ENCODE measurements around the gene GMDS.

GMDS gene

DNA sequence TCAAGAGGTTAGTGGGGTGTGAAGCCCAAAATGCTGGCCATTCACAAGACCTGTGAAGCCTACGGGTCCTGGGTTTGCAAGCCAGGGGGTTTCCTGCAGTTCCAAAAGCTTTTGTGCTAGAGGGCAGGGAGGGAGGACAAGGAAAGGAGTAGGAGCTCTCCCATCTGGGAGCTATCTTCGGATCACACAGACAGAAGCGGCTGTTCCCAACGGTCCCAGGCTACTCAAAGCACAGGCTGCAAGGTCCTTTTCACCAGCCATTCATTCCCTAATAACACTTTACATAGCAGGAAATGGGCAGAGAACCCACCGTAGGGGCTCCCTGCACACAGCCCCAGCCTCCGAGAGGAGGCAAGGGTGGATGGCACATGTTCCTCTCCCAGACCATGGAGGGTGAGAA is 338.8 kb downstream of the GMDS start:
- Histone ChIP-seq H3K4me2 (ENCODE audit: insufficient read depth, low read length) (no peak overlapping the region), H2AFZ (ENCODE audit: low read depth, low read length) (no peak overlapping the region), H4K20me1 (ENCODE audit: insufficient read depth, low read length) (no peaks in the 10 kb centered on the region), H3K4me1 (ENCODE audit: insufficient read depth, low read length) (no peaks in the 10 kb centered on the region), H3K4me3 (ENCODE audit: low read depth in 1 of 2, low read length in 2 of 2) (no peak overlapping the region), H3K9me3 (ENCODE audit: insufficient read depth, low read length, severe bottlenecking) (no peaks in the 10 kb centered on the region), H3K27me3 (ENCODE audit: insufficient read depth, low read length, poor library complexity) (no peaks in the 10 kb centered on the region), H3K27ac (ENCODE audit: low read length) (no peak overlapping the region), H3K79me2 (ENCODE audit: insufficient read depth, low read length) (no peaks in the 10 kb centered on the region), H3K36me3 (ENCODE audit: insufficient read depth, low read length) (0 out of 2 replicates have a peak, but pooled peaks cover 3% of the 10 kb centered on the region), H3K9ac (ENCODE audit: low read depth, low read length) (no peak overlapping the region)
- ATAC-seq (ENCODE audit: insufficient read depth, low read depth) (no peak), DNase-seq (no peak)
- no peak for TF ChIP-seq EZH2 (IDR thresholded peaks at IDR 0.05; ENCODE audit: borderline replicate concordance, low read depth, low read length, severe bottlenecking)
- TF ChIP-seq, protein P1, sequence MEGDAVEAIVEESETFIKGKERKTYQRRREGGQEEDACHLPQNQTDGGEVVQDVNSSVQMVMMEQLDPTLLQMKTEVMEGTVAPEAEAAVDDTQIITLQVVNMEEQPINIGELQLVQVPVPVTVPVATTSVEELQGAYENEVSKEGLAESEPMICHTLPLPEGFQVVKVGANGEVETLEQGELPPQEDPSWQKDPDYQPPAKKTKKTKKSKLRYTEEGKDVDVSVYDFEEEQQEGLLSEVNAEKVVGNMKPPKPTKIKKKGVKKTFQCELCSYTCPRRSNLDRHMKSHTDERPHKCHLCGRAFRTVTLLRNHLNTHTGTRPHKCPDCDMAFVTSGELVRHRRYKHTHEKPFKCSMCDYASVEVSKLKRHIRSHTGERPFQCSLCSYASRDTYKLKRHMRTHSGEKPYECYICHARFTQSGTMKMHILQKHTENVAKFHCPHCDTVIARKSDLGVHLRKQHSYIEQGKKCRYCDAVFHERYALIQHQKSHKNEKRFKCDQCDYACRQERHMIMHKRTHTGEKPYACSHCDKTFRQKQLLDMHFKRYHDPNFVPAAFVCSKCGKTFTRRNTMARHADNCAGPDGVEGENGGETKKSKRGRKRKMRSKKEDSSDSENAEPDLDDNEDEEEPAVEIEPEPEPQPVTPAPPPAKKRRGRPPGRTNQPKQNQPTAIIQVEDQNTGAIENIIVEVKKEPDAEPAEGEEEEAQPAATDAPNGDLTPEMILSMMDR (IDR thresholded peaks at IDR 0.05; ENCODE audit: borderline replicate concordance, extremely low read depth, low read length, poor library complexity, severe bottlenecking), result no peak

GRCh38 chr6:1906014-1906413 is 339.4 kb downstream of the GMDS start:
- Histone ChIP-seq H3K4me2 (ENCODE audit: insufficient read depth, low read length) (no peak overlapping the region), H3K36me3 (ENCODE audit: insufficient read depth, low read length) (0 out of 2 replicates have a peak, but pooled peaks cover 3% of the 10 kb centered on the region), H4K20me1 (ENCODE audit: insufficient read depth, low read length) (no peaks in the 10 kb centered on the region), H3K4me3 (ENCODE audit: low read depth in 1 of 2, low read length in 2 of 2) (no peak overlapping the region), H3K9me3 (ENCODE audit: insufficient read depth, low read length, severe bottlenecking) (no peaks in the 10 kb centered on the region), H3K27me3 (ENCODE audit: insufficient read depth, low read length, poor library complexity) (no peaks in the 10 kb centered on the region), H3K79me2 (ENCODE audit: insufficient read depth, low read length) (no peaks in the 10 kb centered on the region), H3K27ac (ENCODE audit: low read length) (no peak overlapping the region), H3K4me1 (ENCODE audit: insufficient read depth, low read length) (no peaks in the 10 kb centered on the region), H3K9ac (ENCODE audit: low read depth, low read length) (no peak overlapping the region), H2AFZ (ENCODE audit: low read depth, low read length) (no peak overlapping the region)
- TF ChIP-seq, protein P1 (IDR thresholded peaks at IDR 0.05; ENCODE audit: borderline replicate concordance, extremely low read depth, low read length, poor library complexity, severe bottlenecking), result no peak
- DNase-seq (no peak), ATAC-seq (ENCODE audit: insufficient read depth, low read depth) (no peak)

- Histone ChIP-seq H3K4me1 (ENCODE audit: insufficient read depth, low read length) (no peaks in the 10 kb centered on the region), H3K4me2 (ENCODE audit: insufficient read depth, low read length) (no peak overlapping the region), H3K36me3 (ENCODE audit: insufficient read depth, low read length) (0 out of 2 replicates have a peak, but pooled peaks cover 3% of the 10 kb centered on the region), H3K9ac (ENCODE audit: low read depth, low read length) (no peak overlapping the region), H3K27ac (ENCODE audit: low read length) (no peak overlapping the region), H3K4me3 (ENCODE audit: low read depth in 1 of 2, low read length in 2 of 2) (no peak overlapping the region), H3K27me3 (ENCODE audit: insufficient read depth, low read length, poor library complexity) (no peaks in the 10 kb centered on the region), H2AFZ (ENCODE audit: low read depth, low read length) (no peak overlapping the region), H4K20me1 (ENCODE audit: insufficient read depth, low read length) (no peaks in the 10 kb centered on the region), H3K9me3 (ENCODE audit: insufficient read depth, low read length, severe bottlenecking) (no peaks in the 10 kb centered on the region), H3K79me2 (ENCODE audit: insufficient read depth, low read length) (no peaks in the 10 kb centered on the region)
- DNase-seq (no peak), ATAC-seq (ENCODE audit: insufficient read depth, low read depth) (no peak)
- TF ChIP-seq EZH2 (IDR thresholded peaks at IDR 0.05; ENCODE audit: borderline replicate concordance, low read depth, low read length, severe bottlenecking), result no peak
- TF ChIP-seq, protein P1 (IDR thresholded peaks at IDR 0.05; ENCODE audit: borderline replicate concordance, extremely low read depth, low read length, poor library complexity, severe bottlenecking), result no peak
Measured at GRCh38 chr6:1904898-1905297, 340.5 kb downstream of the GMDS start.

DNA sequence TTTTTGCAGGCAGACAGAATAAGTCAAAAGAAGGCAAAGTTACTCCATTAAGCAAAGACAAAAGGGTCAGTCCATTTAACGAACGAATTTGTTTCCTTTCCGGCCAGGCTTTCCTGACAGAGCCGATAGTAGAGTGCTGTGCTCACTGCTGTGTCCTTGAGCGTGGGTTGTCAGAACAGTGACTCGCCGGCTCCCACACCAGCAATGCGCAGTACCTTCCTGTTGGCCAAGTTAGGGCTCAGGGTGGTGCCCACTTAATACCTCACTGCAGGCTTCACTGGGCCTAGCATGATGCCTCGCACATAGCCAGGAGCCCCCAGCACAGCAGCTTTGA is 341.0 kb downstream of the GMDS start:
- no peaks in the 10 kb centered on the region for H3K9me3 ChIP-seq (ENCODE audit: insufficient read depth, low read length, severe bottlenecking)
- H3K4me2 ChIP-seq (ENCODE audit: insufficient read depth, low read length), result no peak overlapping the region
- ATAC-seq (ENCODE audit: insufficient read depth, low read depth), result no peak
- no peak for TF ChIP-seq EZH2 (IDR thresholded peaks at IDR 0.05; ENCODE audit: borderline replicate concordance, low read depth, low read length, severe bottlenecking)
- TF ChIP-seq, protein P1 (IDR thresholded peaks at IDR 0.05; ENCODE audit: borderline replicate concordance, extremely low read depth, low read length, poor library complexity, severe bottlenecking), result no peak
- DNase-seq, result no peak
- no peak overlapping the region for H2AFZ ChIP-seq (ENCODE audit: low read depth, low read length)
- no peak overlapping the region for H3K4me3 ChIP-seq (ENCODE audit: low read depth in 1 of 2, low read length in 2 of 2)
- H3K27ac ChIP-seq (ENCODE audit: low read length), result no peak overlapping the region
- no peaks in the 10 kb centered on the region for H4K20me1 ChIP-seq (ENCODE audit: insufficient read depth, low read length)
- no peaks in the 10 kb centered on the region for H3K4me1 ChIP-seq (ENCODE audit: insufficient read depth, low read length)
- no peaks in the 10 kb centered on the region for H3K79me2 ChIP-seq (ENCODE audit: insufficient read depth, low read length)
- no peaks in the 10 kb centered on the region for H3K27me3 ChIP-seq (ENCODE audit: insufficient read depth, low read length, poor library complexity)
- 0 out of 2 replicates have a peak, but pooled peaks cover under 1% of the 10 kb centered on the region for H3K36me3 ChIP-seq (ENCODE audit: insufficient read depth, low read length)
- H3K9ac ChIP-seq (ENCODE audit: low read depth, low read length), result no peak overlapping the region

All from DND-41 (cell line).